ENCODE data around the gene AXL.
"Not testable (repeated sequence)": the region's sequence is repeated elsewhere in the genome, so short reads cannot be mapped to it uniquely, and the experiment has no call there.

Gene AXL

DNA sequence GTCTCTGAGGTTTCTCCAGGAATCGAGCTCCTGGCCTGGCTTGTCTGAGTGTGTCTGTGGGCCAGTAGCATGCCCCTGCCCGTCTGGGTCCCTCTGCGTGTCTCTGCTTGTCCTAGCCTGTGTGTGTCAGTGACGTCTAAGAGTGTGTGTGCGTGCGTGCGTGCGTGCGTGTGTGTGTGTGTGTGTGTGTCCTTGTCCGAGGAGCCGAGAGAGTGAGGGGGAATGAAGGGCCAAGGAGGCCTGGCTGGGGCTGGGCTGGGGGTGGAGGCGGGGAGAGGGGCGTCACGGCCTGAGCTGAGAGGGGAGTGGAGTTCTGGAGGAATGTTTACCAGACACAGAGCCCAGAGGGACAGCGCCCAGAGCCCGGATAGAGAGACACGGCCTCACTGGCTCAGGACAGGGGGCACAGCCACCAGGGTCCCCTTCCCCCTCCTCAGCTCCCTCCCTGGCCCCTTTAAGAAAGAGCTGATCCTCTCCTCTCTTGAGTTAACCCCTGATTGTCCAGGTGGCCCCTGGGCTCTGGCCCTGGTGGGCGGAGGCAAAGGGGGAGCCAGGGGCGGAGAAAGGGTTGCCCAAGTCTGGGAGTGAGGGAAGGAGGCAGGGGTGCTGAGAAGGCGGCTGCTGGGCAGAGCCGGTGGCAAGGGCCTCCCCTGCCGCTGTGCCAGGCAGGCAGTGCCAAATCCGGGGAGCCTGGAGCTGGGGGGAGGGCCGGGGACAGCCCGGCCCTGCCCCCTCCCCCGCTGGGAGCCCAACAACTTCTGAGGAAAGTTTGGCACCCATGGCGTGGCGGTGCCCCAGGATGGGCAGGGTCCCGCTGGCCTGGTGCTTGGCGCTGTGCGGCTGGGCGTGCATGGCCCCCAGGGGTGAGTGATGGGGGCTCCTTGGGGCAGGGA is at the start of gene AXL:
TSS of gene AXL (plus strand) at position 609 of the 893 bp plus-strand sequence. CDS start at position 779, 170 bp downstream.
- Mint-ChIP-seq H3K27me3 (peaks cover 12% of the 10 kb centered on the region), H3K4me3 (no peak within 1 kb of the TSS), H3K9me3 (ENCODE audit: low read depth) (no peaks in the 10 kb centered on the region), H3K4me1 (ENCODE audit: low read depth) (peaks cover 3% of the 10 kb centered on the region), H3K36me3 (no peaks in the 10 kb centered on the region), H3K27ac (no peak within 1 kb of the TSS)

DNA sequence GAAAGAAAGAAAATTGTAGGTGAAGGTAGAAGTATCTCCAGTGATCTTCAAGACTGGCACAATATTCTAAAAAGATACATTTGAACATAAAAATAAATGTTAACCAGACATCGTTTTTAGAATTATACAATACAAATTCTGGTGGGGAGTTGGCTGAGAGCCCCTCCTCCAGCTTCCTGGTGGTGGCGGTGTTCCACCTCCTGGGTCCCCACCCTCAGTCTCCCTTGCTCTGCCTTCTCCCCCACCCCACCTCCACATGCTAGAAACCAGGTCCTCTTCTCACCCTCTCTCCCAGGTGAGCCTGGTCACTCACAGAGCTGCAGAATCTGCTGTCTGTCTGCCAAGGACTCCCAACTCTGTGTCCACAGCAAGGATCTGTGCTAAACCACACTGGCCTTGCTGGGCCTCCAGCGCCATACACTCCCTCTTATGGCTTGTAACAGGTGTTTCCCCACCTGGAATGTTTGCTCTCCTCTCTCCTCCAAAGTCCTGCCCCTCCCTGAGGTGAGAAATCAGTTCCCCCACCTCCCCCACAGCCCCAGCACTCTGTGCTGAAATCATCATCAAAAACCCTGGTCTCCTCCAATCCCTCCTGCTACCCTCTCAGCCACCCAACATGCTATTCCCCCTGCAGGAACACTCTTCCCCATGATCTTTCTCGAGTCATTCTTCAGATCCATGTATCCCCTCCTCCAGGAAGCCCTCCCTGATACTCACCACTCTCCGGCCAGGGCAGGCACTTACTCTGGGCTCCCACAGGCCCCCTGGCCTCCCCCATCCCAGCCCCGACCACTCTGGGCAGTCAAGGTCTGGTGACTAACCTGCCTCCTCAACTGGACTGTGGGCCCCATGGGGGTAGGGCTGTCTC is 46.5 kb upstream of the AXL start:
- H3K27ac Mint-ChIP-seq: no peak overlapping the region
- H3K36me3 Mint-ChIP-seq: peaks cover 3% of the 10 kb centered on the region
- H3K4me1 Mint-ChIP-seq (ENCODE audit: low read depth): peaks cover 14% of the 10 kb centered on the region
- no peak overlapping the region for H3K4me3 Mint-ChIP-seq
- H3K27me3 Mint-ChIP-seq: peaks cover 3% of the 10 kb centered on the region
- H3K9me3 Mint-ChIP-seq (ENCODE audit: low read depth): no peaks in the 10 kb centered on the region

DNA sequence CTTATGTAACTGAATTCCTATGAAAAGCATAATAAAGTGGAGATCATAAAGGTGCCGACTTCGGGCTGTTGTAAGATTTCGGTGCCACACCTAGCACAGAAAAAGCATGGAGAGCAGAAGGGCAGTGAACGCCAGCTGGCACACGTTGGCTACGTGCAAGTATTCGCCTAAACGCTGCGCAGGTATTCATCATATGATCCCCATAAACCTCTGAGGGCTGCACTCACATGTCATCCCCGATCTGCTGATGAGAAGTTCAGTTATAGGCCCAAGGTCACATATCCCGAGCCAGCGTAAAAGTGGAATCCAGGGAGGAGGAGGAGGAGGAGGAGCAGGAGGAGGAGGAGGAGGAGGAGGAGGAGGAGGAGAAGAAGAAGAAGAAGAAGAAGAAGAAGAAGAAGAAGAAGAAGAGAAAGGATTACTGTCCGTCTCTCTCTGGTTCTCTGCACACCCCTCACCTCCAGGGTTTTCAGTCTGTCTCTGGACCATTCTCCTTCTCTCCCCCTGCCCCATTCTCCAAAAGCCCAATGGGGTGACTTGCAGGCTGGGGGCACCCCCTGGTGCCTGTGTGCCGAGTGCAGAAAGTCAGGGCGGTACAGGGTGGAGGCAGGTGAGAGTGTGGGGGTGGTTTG is 44.6 kb upstream of the AXL start:
- no peaks in the 10 kb centered on the region for H3K27me3 Mint-ChIP-seq
- no peaks in the 10 kb centered on the region for H3K36me3 Mint-ChIP-seq
- no peak overlapping the region for H3K4me3 Mint-ChIP-seq
- no peak overlapping the region for H3K27ac Mint-ChIP-seq
- no peaks in the 10 kb centered on the region for H3K9me3 Mint-ChIP-seq (ENCODE audit: low read depth)
- peaks cover 14% of the 10 kb centered on the region for H3K4me1 Mint-ChIP-seq (ENCODE audit: low read depth)

DNA sequence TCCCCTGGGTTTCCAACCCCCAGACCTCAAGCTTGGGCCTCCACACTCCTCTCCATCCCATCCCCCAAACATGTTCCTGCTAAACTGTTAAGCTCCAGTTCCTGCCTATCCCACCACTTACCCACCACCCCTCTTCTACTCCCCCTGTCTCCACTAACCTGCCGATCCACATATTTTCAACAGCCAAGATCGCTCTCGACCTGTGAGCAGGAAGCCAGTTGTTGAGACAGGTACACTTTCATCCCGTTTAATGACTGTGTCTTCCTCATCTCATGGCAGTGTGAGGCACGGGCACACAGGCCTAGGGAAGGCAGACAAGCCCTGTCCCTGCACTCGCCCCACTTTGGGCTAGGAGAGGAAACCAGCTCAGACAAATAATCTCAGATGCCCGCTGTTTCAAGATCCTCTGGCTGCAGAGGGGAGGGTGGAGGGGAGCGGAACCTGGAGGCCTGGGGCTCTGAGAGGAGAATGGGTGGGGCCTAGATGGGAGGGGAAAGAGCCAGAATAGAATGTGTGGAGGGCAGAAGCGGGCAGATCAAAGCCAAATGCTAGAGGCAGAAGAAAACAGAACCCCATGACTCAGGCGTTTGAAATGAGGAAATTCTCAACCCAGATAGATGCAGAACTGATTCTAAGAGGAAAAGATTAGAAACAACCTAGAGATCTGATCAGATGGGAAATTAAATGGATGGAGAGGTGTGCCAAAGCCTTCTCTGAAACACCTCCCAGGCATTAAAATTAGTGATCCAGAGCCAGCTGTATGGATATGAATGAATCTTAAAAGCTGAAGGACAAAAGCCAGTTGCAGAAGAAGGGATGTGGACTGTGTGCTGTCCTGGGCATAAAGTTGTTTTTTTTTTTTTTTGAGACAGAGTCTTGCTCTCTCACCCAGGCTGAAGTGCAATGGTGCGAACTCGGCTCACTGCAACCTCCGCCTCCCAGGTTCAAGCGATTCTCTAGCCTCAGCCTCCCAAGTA is 42.9 kb upstream of the AXL start:
- Mint-ChIP-seq H3K36me3 (no peaks in the 10 kb centered on the region), H3K9me3 (ENCODE audit: low read depth) (no peaks in the 10 kb centered on the region), H3K4me3 (peak overlapping the region; percentile 48), H3K4me1 (ENCODE audit: low read depth) (peaks cover 14% of the 10 kb centered on the region), H3K27ac (peak overlapping the region; percentile 74), H3K27me3 (no peaks in the 10 kb centered on the region)

DNA sequence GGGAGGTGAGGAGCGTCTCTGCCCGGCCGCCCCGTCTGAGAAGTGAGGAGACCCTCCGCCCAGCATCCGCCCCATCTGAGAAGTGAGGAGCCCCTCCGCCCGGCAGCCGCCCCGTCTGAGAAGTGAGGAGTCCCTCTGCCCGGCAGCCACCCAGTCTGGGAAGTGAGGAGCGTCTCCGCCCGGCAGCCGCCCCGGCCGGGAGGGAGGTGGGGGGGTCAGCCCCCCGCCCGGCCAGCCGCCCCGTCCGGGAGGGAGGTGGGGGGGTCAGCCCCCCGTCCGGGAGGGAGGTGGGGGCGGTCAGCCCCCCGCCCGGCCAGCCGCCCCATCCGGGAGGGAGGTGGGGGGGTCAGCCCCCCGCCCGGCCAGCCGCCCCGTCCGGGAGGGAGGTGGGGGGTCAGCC is 38.9 kb upstream of the AXL start:
- H3K27ac Mint-ChIP-seq; H3K36me3 Mint-ChIP-seq; H3K4me3 Mint-ChIP-seq; H3K9me3 Mint-ChIP-seq (ENCODE audit: low read depth); H3K27me3 Mint-ChIP-seq: not testable (repeated sequence)
- peaks cover 12% of the 10 kb centered on the region for H3K4me1 Mint-ChIP-seq (ENCODE audit: low read depth)

DNA sequence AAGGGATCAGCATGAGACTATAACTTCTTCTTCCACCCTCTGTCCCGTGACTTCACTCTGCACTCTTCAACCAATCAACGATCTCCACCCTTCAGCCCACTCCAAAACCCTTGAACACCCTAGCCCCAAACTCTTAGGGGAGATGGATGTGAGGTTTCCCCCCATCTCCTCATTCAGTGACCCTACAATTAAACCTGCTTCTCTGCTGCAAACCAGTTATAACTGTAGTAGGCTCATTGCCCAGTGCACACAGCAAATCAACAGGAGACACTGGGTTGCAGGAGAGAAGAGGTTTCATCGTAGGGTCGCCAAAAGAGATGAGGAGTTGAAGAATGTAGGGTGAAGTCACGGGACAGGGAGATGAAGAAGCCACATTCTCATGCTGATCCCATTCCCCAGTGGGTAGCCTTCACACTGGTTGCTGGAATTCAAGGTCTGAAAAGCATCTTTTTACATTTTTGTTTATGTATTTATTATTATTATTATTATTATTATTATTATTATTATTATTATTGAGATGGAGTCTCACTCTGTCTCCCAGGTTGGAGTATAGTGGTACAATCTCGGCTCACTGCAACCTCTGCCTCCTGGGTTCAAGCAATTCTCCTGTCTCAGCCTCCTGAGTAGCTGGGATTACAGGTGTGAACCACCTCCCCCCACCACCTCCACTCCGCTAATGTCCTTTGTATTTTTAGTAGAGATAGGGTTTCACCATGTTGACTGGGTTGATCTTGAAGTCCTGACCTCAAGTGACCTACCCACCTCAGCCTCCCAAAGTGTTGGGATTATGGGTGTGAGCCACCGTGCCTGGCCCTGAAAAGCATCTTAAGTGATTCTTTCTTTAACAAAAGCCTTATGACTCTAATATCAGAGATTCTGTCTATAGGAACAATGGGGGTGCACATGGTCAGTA is 31.8 kb upstream of the AXL start:
- Mint-ChIP-seq H3K27me3 (peaks cover 12% of the 10 kb centered on the region), H3K27ac (no peak overlapping the region), H3K9me3 (ENCODE audit: low read depth) (no peaks in the 10 kb centered on the region), H3K4me1 (ENCODE audit: low read depth) (peaks cover under 1% of the 10 kb centered on the region), H3K36me3 (no peaks in the 10 kb centered on the region), H3K4me3 (no peak overlapping the region)

DNA sequence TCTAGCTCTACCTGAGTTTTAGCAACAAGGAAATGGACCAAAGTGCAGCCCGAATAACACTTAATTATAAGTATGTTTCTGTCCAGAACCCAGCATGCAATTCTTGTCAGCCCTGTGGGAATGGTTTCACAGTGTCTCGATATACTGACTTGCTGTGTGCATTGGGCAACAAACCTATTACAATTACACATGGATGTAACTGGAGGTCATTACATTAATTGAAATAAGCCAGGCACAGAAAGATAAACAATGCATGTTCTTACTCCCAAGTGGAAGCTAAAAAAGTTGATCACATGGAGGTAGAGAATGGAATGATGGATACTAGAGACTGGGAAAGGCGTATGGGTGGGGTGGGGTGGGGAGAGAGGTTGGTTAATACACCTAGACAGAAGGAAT is 31.1 kb upstream of the AXL start:
- H3K27ac Mint-ChIP-seq: no peak overlapping the region
- H3K4me3 Mint-ChIP-seq: no peak overlapping the region
- peaks cover 17% of the 10 kb centered on the region for H3K27me3 Mint-ChIP-seq
- H3K9me3 Mint-ChIP-seq (ENCODE audit: low read depth): no peaks in the 10 kb centered on the region
- H3K36me3 Mint-ChIP-seq: no peaks in the 10 kb centered on the region
- H3K4me1 Mint-ChIP-seq (ENCODE audit: low read depth): peaks cover 7% of the 10 kb centered on the region

DNA sequence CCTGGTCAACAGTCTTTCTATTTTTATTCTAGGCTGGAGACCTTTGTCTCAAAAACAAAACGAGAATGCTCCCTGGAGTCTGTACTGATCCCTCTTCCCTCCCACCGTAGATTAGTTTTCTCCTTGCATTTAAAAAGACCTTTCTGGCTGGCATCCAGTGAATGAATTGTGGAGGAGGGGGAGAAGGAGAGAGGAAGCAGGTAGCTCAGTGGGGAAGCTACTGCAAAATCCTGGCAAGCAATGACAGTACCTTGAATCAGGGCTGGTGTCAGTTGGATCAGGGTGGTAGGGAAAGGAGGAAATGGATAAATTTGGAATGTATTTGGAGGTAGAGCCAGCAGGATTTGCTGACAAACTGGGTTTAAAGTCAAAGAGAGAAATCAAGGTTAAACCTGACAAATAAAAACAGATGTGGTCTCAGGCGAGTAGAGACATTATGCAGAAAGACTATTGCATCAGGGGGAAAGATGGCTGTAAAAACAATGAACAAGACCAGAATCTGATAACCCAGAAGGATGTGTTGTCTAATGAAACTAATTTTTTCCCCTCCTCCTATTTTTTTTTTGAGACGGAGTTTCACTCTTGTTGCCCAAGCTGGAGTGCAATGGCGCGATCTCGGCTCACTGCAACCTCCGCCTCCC is 29.5 kb upstream of the AXL start:
- H3K4me3 Mint-ChIP-seq: no peak overlapping the region
- H3K9me3 Mint-ChIP-seq (ENCODE audit: low read depth): no peaks in the 10 kb centered on the region
- H3K4me1 Mint-ChIP-seq (ENCODE audit: low read depth): peaks cover 17% of the 10 kb centered on the region
- no peaks in the 10 kb centered on the region for H3K36me3 Mint-ChIP-seq
- no peak overlapping the region for H3K27ac Mint-ChIP-seq
- H3K27me3 Mint-ChIP-seq: peaks cover 22% of the 10 kb centered on the region

DNA sequence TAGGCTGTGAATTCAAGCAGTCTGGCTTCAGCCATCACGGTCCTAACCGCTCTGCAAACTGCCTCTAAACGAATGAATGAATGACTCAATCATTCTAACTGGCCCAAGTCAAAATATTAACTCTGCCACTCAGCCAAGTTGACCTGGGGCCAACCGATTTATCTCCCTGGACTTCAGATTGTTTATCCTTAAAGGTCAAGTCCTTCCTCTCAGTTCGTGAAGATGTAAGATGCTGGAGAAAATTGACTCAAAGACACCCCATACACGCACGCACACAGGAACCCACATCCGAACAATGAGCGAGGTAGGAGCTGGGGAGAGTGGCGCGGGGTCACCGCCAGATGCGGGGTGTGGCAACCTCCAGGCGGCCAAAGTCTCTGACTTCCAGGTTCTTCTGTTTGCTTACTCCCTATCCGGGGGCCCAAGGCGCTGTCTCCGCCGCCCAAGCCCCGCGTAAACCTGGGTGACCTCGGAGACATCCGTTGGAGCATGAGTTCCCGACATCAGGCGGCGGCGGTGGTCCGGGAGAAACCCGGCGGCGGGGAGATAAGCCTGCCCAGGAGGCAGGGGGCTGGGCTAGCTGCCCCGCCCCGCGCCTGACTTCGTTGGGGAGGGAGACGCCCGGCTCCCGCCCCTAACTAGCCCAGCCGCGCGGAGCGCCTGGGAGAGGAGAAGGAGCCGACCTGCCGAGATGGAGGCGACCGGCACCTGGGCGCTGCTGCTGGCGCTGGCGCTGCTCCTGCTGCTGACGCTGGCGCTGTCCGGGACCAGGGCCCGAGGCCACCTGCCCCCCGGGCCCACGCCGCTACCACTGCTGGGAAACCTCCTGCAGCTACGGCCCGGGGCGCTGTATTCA is 26.2 kb upstream of the AXL start, which contains the start of gene CYP2S1:
TSS of gene CYP2S1 (plus strand) at position 646 of the 856 bp plus-strand sequence. CDS start at position 692, 46 bp downstream.
- H3K4me1 Mint-ChIP-seq (ENCODE audit: low read depth): peaks cover 17% of the 10 kb centered on the region
- H3K36me3 Mint-ChIP-seq: no peaks in the 10 kb centered on the region
- peak within 1 kb of the TSS; percentile 48 for H3K4me3 Mint-ChIP-seq
- peaks cover 22% of the 10 kb centered on the region for H3K27me3 Mint-ChIP-seq
- no peak within 1 kb of the TSS for H3K27ac Mint-ChIP-seq
- H3K9me3 Mint-ChIP-seq (ENCODE audit: low read depth): no peaks in the 10 kb centered on the region

DNA sequence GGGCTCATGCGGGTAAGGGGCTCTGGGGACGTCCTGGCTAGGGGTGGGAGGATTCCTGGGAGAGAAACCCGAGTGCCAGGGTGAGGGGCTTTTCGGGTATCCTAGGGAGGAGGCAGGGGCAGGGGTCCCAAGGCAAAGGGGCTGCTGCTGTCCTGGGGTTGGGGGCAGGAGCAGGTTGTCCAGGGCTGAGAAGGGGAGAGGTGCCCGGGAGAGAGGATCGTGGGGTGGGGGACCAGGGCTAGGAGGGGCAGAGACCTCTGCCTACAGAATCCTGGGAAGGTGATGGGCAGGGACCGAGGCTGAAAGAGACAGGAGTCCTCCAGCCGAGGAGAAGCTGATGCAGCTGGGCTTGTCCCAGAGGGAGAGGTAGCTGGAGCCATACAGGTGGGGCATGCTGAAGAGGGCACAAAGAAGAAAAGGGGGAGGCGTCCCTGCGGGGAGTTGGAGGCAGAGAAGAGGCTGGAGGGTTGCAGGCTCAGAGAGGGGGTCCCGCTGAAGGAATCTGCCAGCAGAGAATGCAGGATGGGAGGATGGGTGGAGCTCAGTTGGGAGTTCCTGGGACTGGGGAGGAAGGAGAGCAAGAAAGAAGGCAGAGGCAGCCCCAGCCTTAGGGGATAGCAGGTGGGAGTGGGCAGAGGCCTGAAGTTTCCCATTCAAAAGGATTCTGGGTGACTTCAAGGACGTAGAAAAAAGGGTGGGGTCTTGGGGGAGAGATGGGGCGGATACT is 25.4 kb upstream of the AXL start:
- Mint-ChIP-seq H3K36me3 (no peaks in the 10 kb centered on the region), H3K27me3 (peaks cover 22% of the 10 kb centered on the region), H3K9me3 (ENCODE audit: low read depth) (no peaks in the 10 kb centered on the region), H3K4me1 (ENCODE audit: low read depth) (peaks cover 17% of the 10 kb centered on the region), H3K27ac (no peak overlapping the region), H3K4me3 (peak overlapping the region; percentile 30)

DNA sequence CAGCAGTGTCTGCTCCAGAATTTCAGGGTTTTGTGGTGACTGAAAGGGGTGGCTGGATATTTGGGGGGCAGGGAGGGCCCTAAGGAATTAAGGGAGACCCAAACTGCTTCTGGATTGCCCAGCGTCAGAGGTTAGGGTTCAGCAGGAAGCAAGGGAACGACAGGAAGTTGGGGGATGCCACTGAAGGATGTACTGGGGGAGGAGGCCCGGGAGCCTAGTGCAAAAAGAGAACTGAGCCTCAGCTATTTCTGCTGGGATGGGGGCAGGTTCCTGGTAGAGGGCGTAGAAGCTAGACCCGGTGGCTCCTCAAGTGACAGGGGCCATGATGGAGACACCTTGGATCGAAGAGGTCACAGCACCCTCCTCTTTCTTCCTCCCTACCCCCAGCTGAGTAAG is 24.9 kb upstream of the AXL start:
- Mint-ChIP-seq H3K27ac (no peak overlapping the region), H3K27me3 (peaks cover 22% of the 10 kb centered on the region), H3K9me3 (ENCODE audit: low read depth) (no peaks in the 10 kb centered on the region), H3K36me3 (no peaks in the 10 kb centered on the region), H3K4me1 (ENCODE audit: low read depth) (peaks cover 17% of the 10 kb centered on the region), H3K4me3 (peak overlapping the region; percentile 30)

All from activated naive CD8-positive, alpha-beta T cell (primary cell).